B cell (primary cell): Measurements from ENCODE around the gene DNAAF3.

Experiments used
- CTCF ChIP-seq: fragments of 200-600 bp; IDR thresholded peaks from one replicate; pipeline ENCODE4 v1.8.0; 2022; ENCODE audit warnings: antibody characterized with exemption, mild to moderate bottlenecking
- EZH2 ChIP-seq: IDR thresholded peaks from 2 replicates; pipeline ENCODE4 v1.6.1; 2012; ENCODE audit warnings: borderline replicate concordance, low read depth, mild to moderate bottlenecking, moderate library complexity, low read length; ENCODE audit not compliant: insufficient read depth, poor library complexity, severe bottlenecking

- TF ChIP-seq CTCF, result no peak
- TF ChIP-seq EZH2, result no peak
Measured at GRCh38 chr19:55116859-55117662, 49.4 kb downstream of the DNAAF3 start, which contains the start of gene PPP1R12C.
